Mucosa of descending colon (tissue), 3 donors: ENCODE data around the gene LMCD1. TPM values are rescaled to one million over a fixed set of nuclear protein-coding genes. Genes with fewer than 3 reads are reported as not detected.
A peak's percentile ranks its signal among the peaks of the same experiment; 100 is the strongest.

Experiments used
- ATAC-seq: fragments of 200-7000 bp; cut with Tn5 transposase; one replicate; pipeline ENCODE4 v1.9.1; 2020; ENCODE audit warnings: mild to moderate bottlenecking, moderate library complexity
- DNase-seq, 3 donors: peaks; one replicate each; pipeline ENCODE4 v3.0.0-alpha.2; 2020
- H3K36me3 ChIP-seq: fragments of 200-600 bp; one replicate; pipeline ENCODE4 v1.8.0; 2021; ENCODE audit warnings: low read depth, mild to moderate bottlenecking
- H3K4me1 ChIP-seq: fragments of 200-600 bp; one replicate; pipeline ENCODE4 v1.8.0; 2021; ENCODE audit warnings: low read depth, mild to moderate bottlenecking
- H3K4me3 ChIP-seq: fragments of 200-600 bp; one replicate; pipeline ENCODE4 v1.8.0; 2021; ENCODE audit warnings: mild to moderate bottlenecking
- H3K9me3 ChIP-seq: fragments of 200-600 bp; one replicate; pipeline ENCODE4 v1.8.0; 2021; ENCODE audit warnings: mild to moderate bottlenecking
- intact Hi-C, 2 donors: fragments of 100-400 bp; cut with DNase I in 1 of 2; cut with micrococcal nuclease in 1 of 2; formaldehyde crosslinking; loops; one replicate each; pipeline versions ENCODE4 v1.11.0 to v1.11.1; 2022; cut with DNase I, micrococcal nuclease
- total RNA-seq, 3 donors: library from RNA; stranded (reverse); fragmentation: NEBNext Ultra II Directional in 2 of 3; extraction: Animal tissue kit (Norgen Biotek cat#: 25700) in 2 of 3; gene quantifications; one replicate each; pipeline versions ENCODE4 v1.2.1 to v1.2.4, GENCODE V29; 2021 to 2023
- TF ChIP-seq, protein P1 (sequence below): fragments of 200-600 bp; IDR thresholded peaks from one replicate; pipeline ENCODE4 v1.8.0; 2022; ENCODE audit warnings: antibody characterized with exemption, mild to moderate bottlenecking
- donor health status: DM: no; HTN: no; CAD: no; lungs with moderate emphysema.
- donor health status: DM: no; HTN: no; CAD: no.
- donor health status: DM: no; HTN: yes; CAD: no.

LMCD1 gene
- total RNA-seq, 3 donors from 2014 or later: 5.1 to 9.7 (median 7.2) TPM

DNA sequence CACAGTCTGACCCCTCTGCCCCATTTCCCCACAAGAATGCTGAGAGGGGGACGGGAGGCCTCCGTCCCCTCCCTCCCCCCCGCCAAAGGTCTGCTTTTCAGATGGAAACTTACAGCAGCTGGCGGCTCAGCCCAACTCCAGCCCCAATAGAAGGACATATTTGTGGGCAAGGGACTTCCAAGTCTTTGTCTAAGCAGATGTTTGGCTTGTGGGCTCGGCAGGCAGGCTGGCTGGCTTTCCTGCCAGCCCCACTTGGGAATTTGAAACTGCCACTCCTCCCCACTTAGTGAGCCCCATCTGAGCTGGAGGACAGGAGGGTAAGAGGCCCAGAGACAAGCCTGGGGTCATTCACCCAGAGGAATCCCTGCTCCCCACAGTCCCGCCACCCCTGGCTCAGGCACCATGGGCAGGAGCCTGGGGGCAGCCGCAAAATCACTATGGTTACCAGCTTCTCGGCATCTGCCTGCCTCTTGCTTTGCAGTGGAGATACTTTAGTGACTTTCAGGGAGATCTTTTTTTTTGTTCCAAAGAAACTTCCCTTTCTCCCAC, 53.6 kb downstream of the LMCD1 start:
- DNase-seq: peak in 2 of 3 donors; percentile 33 to 55
- TF ChIP-seq, protein P1, sequence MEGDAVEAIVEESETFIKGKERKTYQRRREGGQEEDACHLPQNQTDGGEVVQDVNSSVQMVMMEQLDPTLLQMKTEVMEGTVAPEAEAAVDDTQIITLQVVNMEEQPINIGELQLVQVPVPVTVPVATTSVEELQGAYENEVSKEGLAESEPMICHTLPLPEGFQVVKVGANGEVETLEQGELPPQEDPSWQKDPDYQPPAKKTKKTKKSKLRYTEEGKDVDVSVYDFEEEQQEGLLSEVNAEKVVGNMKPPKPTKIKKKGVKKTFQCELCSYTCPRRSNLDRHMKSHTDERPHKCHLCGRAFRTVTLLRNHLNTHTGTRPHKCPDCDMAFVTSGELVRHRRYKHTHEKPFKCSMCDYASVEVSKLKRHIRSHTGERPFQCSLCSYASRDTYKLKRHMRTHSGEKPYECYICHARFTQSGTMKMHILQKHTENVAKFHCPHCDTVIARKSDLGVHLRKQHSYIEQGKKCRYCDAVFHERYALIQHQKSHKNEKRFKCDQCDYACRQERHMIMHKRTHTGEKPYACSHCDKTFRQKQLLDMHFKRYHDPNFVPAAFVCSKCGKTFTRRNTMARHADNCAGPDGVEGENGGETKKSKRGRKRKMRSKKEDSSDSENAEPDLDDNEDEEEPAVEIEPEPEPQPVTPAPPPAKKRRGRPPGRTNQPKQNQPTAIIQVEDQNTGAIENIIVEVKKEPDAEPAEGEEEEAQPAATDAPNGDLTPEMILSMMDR: no peak
- intact Hi-C loops: no loop called here
- no peak overlapping the region for H3K4me3 ChIP-seq
- no peaks in the 10 kb centered on the region for H3K36me3 ChIP-seq
- no peaks in the 10 kb centered on the region for H3K9me3 ChIP-seq
- H3K4me1 ChIP-seq: no peaks in the 10 kb centered on the region
- peak; percentile 20 for ATAC-seq

DNA sequence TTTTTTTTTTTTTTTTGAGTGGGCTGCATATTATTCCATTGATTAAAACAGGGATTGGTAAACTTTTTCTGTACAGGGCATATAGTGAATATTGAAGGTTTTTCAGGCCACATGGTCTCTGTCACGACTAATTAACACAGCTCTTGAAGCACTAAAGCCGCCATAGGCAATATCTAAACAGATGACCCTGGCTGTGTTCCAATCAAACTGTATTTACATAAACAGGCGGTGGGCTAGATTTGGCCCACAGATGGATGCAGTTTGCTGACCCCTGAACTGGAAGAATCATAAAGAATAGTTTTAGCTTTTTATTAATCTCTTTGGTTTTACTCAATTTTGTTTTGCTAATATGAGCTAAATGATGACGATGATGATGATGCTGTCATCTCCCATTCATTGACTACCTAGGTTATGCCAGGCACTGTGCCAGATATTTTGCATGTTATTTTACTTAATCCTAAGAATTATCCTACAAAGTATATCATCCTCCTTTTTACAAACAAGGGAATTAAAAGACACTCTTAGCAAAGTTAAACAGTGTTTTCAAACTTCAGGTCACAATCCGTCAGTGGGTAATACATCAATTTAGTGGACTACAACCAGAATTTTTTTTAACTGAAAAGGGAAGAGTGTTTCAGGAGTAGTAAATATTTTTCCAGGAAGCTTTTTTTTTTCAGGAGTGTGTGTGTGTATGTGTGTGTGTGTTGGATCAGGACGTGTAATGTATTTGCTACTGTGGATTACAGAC, 54.3 kb downstream of the LMCD1 start:
- DNase-seq: no peak
- Histone ChIP-seq H3K4me3 (no peak overlapping the region), H3K9me3 (no peaks in the 10 kb centered on the region), H3K36me3 (no peaks in the 10 kb centered on the region), H3K4me1 (no peaks in the 10 kb centered on the region)
- TF ChIP-seq, protein P1: no peak
- no peak for ATAC-seq
- intact Hi-C loops: no loop called here

DNA sequence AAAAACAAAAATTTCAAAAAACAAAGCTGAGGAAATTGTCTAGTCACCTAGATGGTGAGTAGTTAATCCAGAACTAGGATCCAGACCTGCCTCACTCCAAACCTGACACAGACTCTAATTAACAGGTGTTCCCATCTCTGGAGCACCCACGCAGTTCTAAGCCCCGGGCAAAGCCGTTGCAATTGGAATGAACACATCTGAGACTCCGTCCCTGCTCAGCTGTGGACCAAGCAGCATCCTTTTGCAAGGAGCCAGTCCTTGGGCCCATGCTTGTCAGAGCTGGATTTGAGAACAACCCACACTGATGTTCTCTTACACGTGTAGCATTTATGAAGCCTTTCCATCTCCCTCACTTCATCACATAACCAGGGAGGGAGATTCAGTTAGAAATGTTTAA, 54.8 kb downstream of the LMCD1 start:
- Histone ChIP-seq H3K9me3 (no peaks in the 10 kb centered on the region), H3K4me3 (no peak overlapping the region), H3K4me1 (no peaks in the 10 kb centered on the region), H3K36me3 (no peaks in the 10 kb centered on the region)
- TF ChIP-seq, protein P1: no peak
- DNase-seq: no peak
- intact Hi-C loops: no loop called here
- ATAC-seq: no peak

DNA sequence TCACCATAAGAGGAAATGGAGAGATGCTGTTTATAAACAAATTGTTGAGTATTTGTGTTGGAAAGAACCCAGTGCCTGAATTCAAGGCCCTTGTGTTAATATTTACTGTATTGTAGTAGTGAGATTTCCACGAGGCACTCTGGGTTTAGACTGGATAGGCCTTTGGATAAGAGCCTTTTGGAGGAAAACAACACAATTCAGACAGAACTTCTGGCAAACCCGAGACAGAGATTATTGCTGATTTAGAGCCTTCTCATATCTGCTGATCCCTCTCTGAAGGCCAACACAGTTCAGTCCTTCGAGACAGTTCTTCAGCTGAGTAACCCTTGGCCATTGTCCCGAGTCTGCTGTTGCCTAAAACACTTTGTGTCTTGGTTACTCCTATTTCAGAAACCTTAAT, 55.7 kb downstream of the LMCD1 start:
- DNase-seq: peak in 1 of 3 donors; percentile 56
- intact Hi-C loops: no loop called here
- no peaks in the 10 kb centered on the region for H3K36me3 ChIP-seq
- TF ChIP-seq, protein P1: no peak
- no peaks in the 10 kb centered on the region for H3K9me3 ChIP-seq
- no peaks in the 10 kb centered on the region for H3K4me1 ChIP-seq
- H3K4me3 ChIP-seq: no peak overlapping the region
- ATAC-seq: peak; percentile 28

DNA sequence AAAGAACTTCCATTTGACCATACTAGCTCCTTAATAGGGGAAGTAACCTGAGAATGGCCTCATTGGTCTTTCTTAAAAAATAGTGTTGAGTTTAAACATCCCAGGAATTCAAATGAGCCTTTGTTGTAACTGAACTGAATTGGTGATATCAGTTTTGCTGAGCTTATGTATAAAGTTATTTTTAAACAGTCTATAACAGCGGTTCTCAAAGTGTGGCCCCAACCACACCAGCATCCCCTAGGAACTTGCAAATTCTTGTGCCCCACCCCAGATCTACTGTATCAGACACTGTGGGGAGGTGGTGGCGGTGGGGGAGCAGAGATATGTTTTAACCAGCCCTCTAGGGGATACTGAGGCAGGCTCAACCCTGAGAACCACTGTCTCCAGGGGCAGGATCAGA, 57.0 kb downstream of the LMCD1 start:
- intact Hi-C loops: no loop called here
- TF ChIP-seq, protein P1: no peak
- ATAC-seq: no peak

More for the DNA sequence above, 57.0 kb downstream of the LMCD1 start:
- no peaks in the 10 kb centered on the region for H3K9me3 ChIP-seq
- no peaks in the 10 kb centered on the region for H3K36me3 ChIP-seq
- no peak overlapping the region for H3K4me3 ChIP-seq
- no peak for DNase-seq
- no peaks in the 10 kb centered on the region for H3K4me1 ChIP-seq
